Subcutaneous adipose tissue (tissue), 4 donors: ENCODE data around the gene REV3L. TPM values are rescaled to one million over a fixed set of nuclear protein-coding genes. Genes with fewer than 3 reads are reported as not detected.

Source experiments
- CTCF ChIP-seq: fragments of 450-650 bp; IDR thresholded peaks from one replicate; pipeline ENCODE4 v1.5.1; 2016; ENCODE audit warnings: low read depth, mild to moderate bottlenecking, control low read depth, antibody characterized with exemption, moderate library complexity
- total RNA-seq, 4 donors: library from RNA; depleted of rRNA; stranded (reverse); fragments of >200 nt; gene quantifications; one replicate each; pipeline ENCODE4 v1.1.0, GENCODE V29; 2016

REV3L gene
- total RNA-seq, 4 donors from 2014 or later: 94.7 to 140 (median 106) TPM

- no peak for TF ChIP-seq CTCF
Measured at GRCh38 chr6:111461860-111462259, 21.2 kb downstream of the REV3L start.

- no peak for TF ChIP-seq CTCF
Measured at GRCh38 chr6:111458670-111459232, 24.3 kb downstream of the REV3L start.

- TF ChIP-seq CTCF: no peak
Measured at GRCh38 chr6:111456208-111456607, 26.8 kb downstream of the REV3L start.

- no peak for TF ChIP-seq CTCF
Measured at GRCh38 chr6:111450636-111451035, 32.4 kb downstream of the REV3L start.

- no peak for TF ChIP-seq CTCF
Measured at GRCh38 chr6:111450087-111450486, 32.9 kb downstream of the REV3L start.

GRCh38 chr6:111449129-111449528, 33.9 kb downstream of the REV3L start:
- TF ChIP-seq CTCF: no peak

GRCh38 chr6:111447051-111447450, 36.0 kb downstream of the REV3L start:
- no peak for TF ChIP-seq CTCF

GRCh38 chr6:111445861-111446267, 37.2 kb downstream of the REV3L start:
- TF ChIP-seq CTCF: no peak
